AG04449 (cell line): ENCODE results near the gene GGA2.

Experiments used
- CTCF ChIA-PET: fragments of 350-600 bp; formaldehyde crosslinking; extraction: SDS; loops from one replicate; lab custom pipeline; 2021; ENCODE audit warnings: antibody characterized with exemption; lab: Yijun Ruan, JAX
- POLR2A ChIA-PET: fragments of 400-600, 350-600 bp; formaldehyde crosslinking; extraction: SDS; loops from one replicate; lab custom pipeline; 2020; ENCODE audit warnings: antibody characterized with exemption, inconsistent platforms; lab: Yijun Ruan, JAX
- DNase-seq: peaks from one replicate; pipeline ENCODE4 v3.0.0-alpha.2; 2010; ENCODE audit warnings: low read depth, low spot score
- H3K4me3 ChIP-seq: 2 replicates; pipeline ENCODE4 v1.5.1; 2011; ENCODE audit warnings: low read depth, mild to moderate bottlenecking, control low read depth, low read length
- CTCF ChIP-seq: IDR thresholded peaks from one replicate; pipeline ENCODE4 v1.5.1; 2011; ENCODE audit warnings: mild to moderate bottlenecking, moderate library complexity, low read length, control low read depth, inconsistent platforms; ENCODE audit not compliant: insufficient read depth; ENCODE audit errors: missing control alignments

The GGA2 gene

GRCh38 chr16:23524886-23525285 lies 14.6 kb upstream of the GGA2 start:
- no peak overlapping the region for H3K4me3 ChIP-seq
- DNase-seq = no peak
- ChIA-PET CTCF (interaction anchor here (1.1 kb wide), 1 partner anchor 9 kb away, joined by 4 read pairs; no protein-coding TSS in a partner anchor), POLR2A (no interaction called here)
- no peak for TF ChIP-seq CTCF

- POLR2A ChIA-PET = no interaction called here
- CTCF ChIA-PET = no interaction called here
- no peak for DNase-seq
- no peak overlapping the region for H3K4me3 ChIP-seq
- TF ChIP-seq CTCF = no peak
These were observed 13.6 kb upstream of the GGA2 start for GRCh38 chr16:23523876-23524385.

GRCh38 chr16:23523321-23523720 lies 13.0 kb upstream of the GGA2 start:
- no peak overlapping the region for H3K4me3 ChIP-seq
- ChIA-PET CTCF (no interaction called here), POLR2A (no interaction called here)
- TF ChIP-seq CTCF = no peak
- no peak for DNase-seq

GRCh38 chr16:23521965-23522364 lies 11.7 kb upstream of the GGA2 start:
- ChIA-PET POLR2A (interaction anchor here (1.1 kb wide), 1 partner anchor 11 kb away, joined by 3 read pairs; no protein-coding TSS in a partner anchor), CTCF (interaction anchor here (1.3 kb wide), 1 partner anchor 74 kb away, joined by 5 read pairs; the partner anchor contains the start of gene NDUFAB1)
- DNase-seq = no peak
- no peak overlapping the region for H3K4me3 ChIP-seq
- TF ChIP-seq CTCF = no peak

- TF ChIP-seq CTCF = no peak
- POLR2A ChIA-PET = interaction anchor here (1.1 kb wide), 1 partner anchor 12 kb away, joined by 3 read pairs; no protein-coding TSS in a partner anchor
These were observed 10.9 kb upstream of the GGA2 start for GRCh38 chr16:23521037-23521743.

GRCh38 chr16:23520500-23520899 lies 10.2 kb upstream of the GGA2 start:
- no peak for DNase-seq
- ChIA-PET CTCF (no interaction called here), POLR2A (interaction anchor here (1.1 kb wide), 1 partner anchor 13 kb away, joined by 3 read pairs; no protein-coding TSS in a partner anchor)
- TF ChIP-seq CTCF = no peak
- H3K4me3 ChIP-seq = no peak overlapping the region

More at GRCh38 chr16:23521037-23521743, 10.9 kb upstream of the GGA2 start:
- H3K4me3 ChIP-seq = no peak overlapping the region
- DNase-seq = no peak
- CTCF ChIA-PET = interaction anchor here (1.3 kb wide), 1 partner anchor 75 kb away, joined by 5 read pairs; the partner anchor contains the start of gene NDUFAB1
